ENCODE results near the gene HDHD5.
"Not testable (repeated sequence)": the region's sequence is repeated elsewhere in the genome, so short reads cannot be mapped to it uniquely, and the experiment has no call there.

HDHD5 gene

GRCh38 chr22:17164392-17165024, 5.4 kb upstream of the HDHD5 start:
- Mint-ChIP-seq H3K4me3 (no peak overlapping the region), H3K36me3 (ENCODE audit: low read depth) (no peaks in the 10 kb centered on the region), H3K4me1 (ENCODE audit: low read depth) (peaks cover 9% of the 10 kb centered on the region), H3K9me3 (no peaks in the 10 kb centered on the region), H3K27me3 (no peaks in the 10 kb centered on the region), H3K27ac (no peak overlapping the region)

GRCh38 chr22:17162731-17163130, 3.7 kb upstream of the HDHD5 start:
- Mint-ChIP-seq H3K9me3 (no peaks in the 10 kb centered on the region), H3K36me3 (ENCODE audit: low read depth) (peaks cover 2% of the 10 kb centered on the region), H3K27me3 (no peaks in the 10 kb centered on the region), H3K4me1 (ENCODE audit: low read depth) (peaks cover 15% of the 10 kb centered on the region), H3K27ac (no peak overlapping the region), H3K4me3 (no peak overlapping the region)

- Mint-ChIP-seq H3K27ac (no peak overlapping the region), H3K4me3 (no peak overlapping the region), H3K9me3 (no peaks in the 10 kb centered on the region), H3K4me1 (ENCODE audit: low read depth) (peaks cover 21% of the 10 kb centered on the region), H3K36me3 (ENCODE audit: low read depth) (peaks cover 5% of the 10 kb centered on the region), H3K27me3 (no peaks in the 10 kb centered on the region)
Measured at GRCh38 chr22:17161991-17162390, 2.9 kb upstream of the HDHD5 start.

GRCh38 chr22:17159504-17159951, 451 bp upstream of the HDHD5 start:
- peaks cover 15% of the 10 kb centered on the region for H3K36me3 Mint-ChIP-seq (ENCODE audit: low read depth)
- H3K4me3 Mint-ChIP-seq, result peak overlapping the region; percentile 89
- peak overlapping the region; percentile 82 for H3K27ac Mint-ChIP-seq
- H3K4me1 Mint-ChIP-seq (ENCODE audit: low read depth), result peaks cover 42% of the 10 kb centered on the region
- H3K27me3 Mint-ChIP-seq, result no peaks in the 10 kb centered on the region
- no peaks in the 10 kb centered on the region for H3K9me3 Mint-ChIP-seq

GRCh38 chr22:17158176-17158567, 905 bp downstream of the HDHD5 start:
- H3K36me3 Mint-ChIP-seq (ENCODE audit: low read depth), result peaks cover 16% of the 10 kb centered on the region
- peaks cover 43% of the 10 kb centered on the region for H3K4me1 Mint-ChIP-seq (ENCODE audit: low read depth)
- H3K27ac Mint-ChIP-seq, result peak overlapping the region; percentile 84
- no peaks in the 10 kb centered on the region for H3K27me3 Mint-ChIP-seq
- H3K4me3 Mint-ChIP-seq, result peak overlapping the region; percentile 85
- H3K9me3 Mint-ChIP-seq, result no peaks in the 10 kb centered on the region

- Mint-ChIP-seq H3K4me3 (peak overlapping the region; percentile 85), H3K27me3 (no peaks in the 10 kb centered on the region), H3K27ac (no peak overlapping the region), H3K9me3 (no peaks in the 10 kb centered on the region), H3K36me3 (ENCODE audit: low read depth) (peaks cover 16% of the 10 kb centered on the region), H3K4me1 (ENCODE audit: low read depth) (peaks cover 43% of the 10 kb centered on the region)
Measured at GRCh38 chr22:17157714-17158113, 1.4 kb downstream of the HDHD5 start.

GRCh38 chr22:17155941-17156340, 3.1 kb downstream of the HDHD5 start:
- Mint-ChIP-seq H3K36me3 (ENCODE audit: low read depth) (peaks cover 23% of the 10 kb centered on the region), H3K27ac (peak overlapping the region; percentile 0), H3K4me3 (peak overlapping the region; percentile 61), H3K27me3 (no peaks in the 10 kb centered on the region), H3K4me1 (ENCODE audit: low read depth) (peaks cover 47% of the 10 kb centered on the region), H3K9me3 (no peaks in the 10 kb centered on the region)

GRCh38 chr22:17152971-17153370, 6.1 kb downstream of the HDHD5 start:
- Mint-ChIP-seq H3K36me3 (ENCODE audit: low read depth) (peaks cover 23% of the 10 kb centered on the region), H3K9me3 (no peaks in the 10 kb centered on the region), H3K27me3 (no peaks in the 10 kb centered on the region), H3K4me1 (ENCODE audit: low read depth) (peaks cover 37% of the 10 kb centered on the region), H3K27ac (no peak overlapping the region), H3K4me3 (no peak overlapping the region)

- H3K9me3 Mint-ChIP-seq, result no peaks in the 10 kb centered on the region
- no peak overlapping the region for H3K27ac Mint-ChIP-seq
- H3K36me3 Mint-ChIP-seq (ENCODE audit: low read depth), result peaks cover 24% of the 10 kb centered on the region
- no peaks in the 10 kb centered on the region for H3K27me3 Mint-ChIP-seq
- peaks cover 31% of the 10 kb centered on the region for H3K4me1 Mint-ChIP-seq (ENCODE audit: low read depth)
- H3K4me3 Mint-ChIP-seq, result no peak overlapping the region
Measured at GRCh38 chr22:17152340-17152739, 6.7 kb downstream of the HDHD5 start.

GRCh38 chr22:17149076-17149815, 9.8 kb downstream of the HDHD5 start:
- H3K36me3 Mint-ChIP-seq (ENCODE audit: low read depth), result peaks cover 14% of the 10 kb centered on the region

GRCh38 chr22:17147458-17147857, 11.6 kb downstream of the HDHD5 start:
- H3K4me1 Mint-ChIP-seq (ENCODE audit: low read depth); H3K27me3 Mint-ChIP-seq; H3K4me3 Mint-ChIP-seq; H3K9me3 Mint-ChIP-seq; H3K27ac Mint-ChIP-seq: not testable (repeated sequence)
- H3K36me3 Mint-ChIP-seq (ENCODE audit: low read depth), result peaks cover 26% of the 10 kb centered on the region

More at GRCh38 chr22:17149076-17149815, 9.8 kb downstream of the HDHD5 start:
- no peaks in the 10 kb centered on the region for H3K9me3 Mint-ChIP-seq
- H3K4me3 Mint-ChIP-seq, result no peak overlapping the region
- H3K27me3 Mint-ChIP-seq, result no peaks in the 10 kb centered on the region
- peaks cover 7% of the 10 kb centered on the region for H3K4me1 Mint-ChIP-seq (ENCODE audit: low read depth)
- no peak overlapping the region for H3K27ac Mint-ChIP-seq

- no peaks in the 10 kb centered on the region for H3K27me3 Mint-ChIP-seq
- peaks cover 28% of the 10 kb centered on the region for H3K36me3 Mint-ChIP-seq (ENCODE audit: low read depth)
- no peaks in the 10 kb centered on the region for H3K4me1 Mint-ChIP-seq (ENCODE audit: low read depth)
- no peaks in the 10 kb centered on the region for H3K9me3 Mint-ChIP-seq
- H3K27ac Mint-ChIP-seq, result no peak overlapping the region
- no peak overlapping the region for H3K4me3 Mint-ChIP-seq
Measured at GRCh38 chr22:17145021-17145680, 13.9 kb downstream of the HDHD5 start.

- Mint-ChIP-seq H3K4me1 (ENCODE audit: low read depth) (no peaks in the 10 kb centered on the region), H3K27me3 (no peaks in the 10 kb centered on the region), H3K4me3 (no peak overlapping the region), H3K36me3 (ENCODE audit: low read depth) (peaks cover 38% of the 10 kb centered on the region), H3K27ac (no peak overlapping the region), H3K9me3 (no peaks in the 10 kb centered on the region)
Measured at GRCh38 chr22:17143826-17144225, 15.3 kb downstream of the HDHD5 start.

GRCh38 chr22:17143101-17143500, 16.0 kb downstream of the HDHD5 start:
- no peaks in the 10 kb centered on the region for H3K27me3 Mint-ChIP-seq
- H3K9me3 Mint-ChIP-seq, result no peaks in the 10 kb centered on the region
- H3K4me1 Mint-ChIP-seq (ENCODE audit: low read depth), result no peaks in the 10 kb centered on the region
- H3K36me3 Mint-ChIP-seq (ENCODE audit: low read depth), result peaks cover 42% of the 10 kb centered on the region
- H3K27ac Mint-ChIP-seq, result no peak overlapping the region
- no peak overlapping the region for H3K4me3 Mint-ChIP-seq
